HFFc6 (cell line): ENCODE data around the gene LRRC18. TPM values are rescaled to one million over a fixed set of nuclear protein-coding genes. Genes with fewer than 3 reads are reported as not detected.

Experiments used
- DNase-seq: peaks from one replicate; pipeline ENCODE4 v3.0.0-alpha.2; 2018
- H3K27ac Mint-ChIP-seq: 2 replicates; pipeline ENCODE4 v1.8.0; 2020; ENCODE audit warnings: mild to moderate bottlenecking, mixed read lengths
- H3K27me3 Mint-ChIP-seq: 2 replicates; pipeline ENCODE4 v1.8.0; 2021; ENCODE audit warnings: mild to moderate bottlenecking, moderate library complexity, mixed read lengths; ENCODE audit not compliant: insufficient read depth
- H3K36me3 Mint-ChIP-seq: 2 replicates; pipeline ENCODE4 v1.8.0; 2021; ENCODE audit warnings: low read depth, mixed read lengths
- H3K4me1 Mint-ChIP-seq: 2 replicates; pipeline ENCODE4 v1.8.0; 2020; ENCODE audit warnings: low read depth, mixed read lengths
- H3K4me3 Mint-ChIP-seq: 2 replicates; pipeline ENCODE4 v1.8.0; 2020; ENCODE audit warnings: mild to moderate bottlenecking, moderate library complexity, mixed read lengths
- H3K9me3 Mint-ChIP-seq: 2 replicates; pipeline ENCODE4 v1.8.0; 2020; ENCODE audit warnings: mild to moderate bottlenecking, mixed read lengths
- total RNA-seq, 6 experiments: library from RNA; stranded (reverse); fragmentation: NEBNext Ultra II Directional; extraction: Animal tissue kit (Norgen Biotek cat#: 25700); gene quantifications; 2 replicates in 1 of 6; 3 replicates in 5 of 6; pipeline ENCODE4 v1.2.3, GENCODE V29; 2021
- TF ChIP-seq, protein P1 (sequence below): fragments of 200-600 bp; sonication (generic); IDR thresholded peaks from 2 replicates; pipeline ENCODE4 v1.5.0; 2021; ENCODE audit warnings: antibody characterized with exemption, mild to moderate bottlenecking

The LRRC18 gene
- total RNA-seq, 6 experiments from 2014 or later = not detected

DNA sequence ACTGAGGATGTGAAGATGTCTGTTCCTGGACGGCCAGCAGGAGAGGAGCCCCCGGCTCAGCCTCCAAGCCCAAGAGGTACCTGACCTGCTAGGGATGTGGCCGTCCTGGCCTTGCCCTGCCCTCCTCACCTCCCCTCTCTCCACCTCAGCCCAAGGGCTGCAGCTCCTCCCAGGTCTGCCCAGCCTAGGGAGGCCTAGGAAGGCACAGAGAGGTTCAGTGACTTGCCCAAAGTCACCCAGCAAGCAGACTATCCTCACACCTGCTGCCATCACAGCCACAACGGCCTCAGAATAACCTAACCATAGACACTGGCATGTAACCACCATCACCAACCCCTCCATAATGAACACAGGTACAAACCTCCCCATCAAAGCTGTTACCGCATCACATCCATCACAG lies 38.7 kb upstream of the LRRC18 start:
- Mint-ChIP-seq H3K27ac (no peak overlapping the region), H3K4me1 (no peaks in the 10 kb centered on the region; the same call in 1 of the 2 replicates), H3K9me3 (no peaks in the 10 kb centered on the region), H3K27me3 (peaks cover 16% of the 10 kb centered on the region), H3K36me3 (no peaks in the 10 kb centered on the region), H3K4me3 (no peak overlapping the region)
- TF ChIP-seq, protein P1, sequence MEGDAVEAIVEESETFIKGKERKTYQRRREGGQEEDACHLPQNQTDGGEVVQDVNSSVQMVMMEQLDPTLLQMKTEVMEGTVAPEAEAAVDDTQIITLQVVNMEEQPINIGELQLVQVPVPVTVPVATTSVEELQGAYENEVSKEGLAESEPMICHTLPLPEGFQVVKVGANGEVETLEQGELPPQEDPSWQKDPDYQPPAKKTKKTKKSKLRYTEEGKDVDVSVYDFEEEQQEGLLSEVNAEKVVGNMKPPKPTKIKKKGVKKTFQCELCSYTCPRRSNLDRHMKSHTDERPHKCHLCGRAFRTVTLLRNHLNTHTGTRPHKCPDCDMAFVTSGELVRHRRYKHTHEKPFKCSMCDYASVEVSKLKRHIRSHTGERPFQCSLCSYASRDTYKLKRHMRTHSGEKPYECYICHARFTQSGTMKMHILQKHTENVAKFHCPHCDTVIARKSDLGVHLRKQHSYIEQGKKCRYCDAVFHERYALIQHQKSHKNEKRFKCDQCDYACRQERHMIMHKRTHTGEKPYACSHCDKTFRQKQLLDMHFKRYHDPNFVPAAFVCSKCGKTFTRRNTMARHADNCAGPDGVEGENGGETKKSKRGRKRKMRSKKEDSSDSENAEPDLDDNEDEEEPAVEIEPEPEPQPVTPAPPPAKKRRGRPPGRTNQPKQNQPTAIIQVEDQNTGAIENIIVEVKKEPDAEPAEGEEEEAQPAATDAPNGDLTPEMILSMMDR = no peak
- no peak for DNase-seq

DNA sequence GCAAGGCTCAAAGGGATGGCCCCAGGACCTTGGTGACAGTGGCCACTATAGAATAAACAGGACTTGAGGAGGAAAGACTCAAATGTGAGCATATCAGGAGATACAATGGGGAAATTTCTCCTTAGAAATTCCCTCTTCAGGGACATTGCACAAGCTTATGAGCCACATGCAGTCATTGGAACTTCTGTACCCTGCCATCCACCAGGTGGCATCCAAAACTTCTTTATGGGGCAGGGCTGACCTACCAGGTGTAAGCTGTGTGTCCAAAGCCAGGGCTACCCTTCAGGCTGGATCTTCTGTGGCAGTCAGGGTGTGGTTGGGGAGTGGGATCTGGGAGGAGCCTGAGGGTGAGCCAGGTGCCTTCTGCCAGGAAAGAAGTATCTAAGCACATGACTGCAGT lies 36.6 kb upstream of the LRRC18 start:
- TF ChIP-seq, protein P1 = peak; percentile 55
- DNase-seq = peak; percentile 19
- H3K36me3 Mint-ChIP-seq = no peaks in the 10 kb centered on the region
- peaks cover 15% of the 10 kb centered on the region for H3K27me3 Mint-ChIP-seq
- H3K4me1 Mint-ChIP-seq = peaks cover 5% of the 10 kb centered on the region; the same call in 1 of the 2 replicates
- peaks cover 3% of the 10 kb centered on the region; the same call in 1 of the 2 replicates for H3K9me3 Mint-ChIP-seq
- no peak overlapping the region for H3K4me3 Mint-ChIP-seq
- no peak overlapping the region for H3K27ac Mint-ChIP-seq

DNA sequence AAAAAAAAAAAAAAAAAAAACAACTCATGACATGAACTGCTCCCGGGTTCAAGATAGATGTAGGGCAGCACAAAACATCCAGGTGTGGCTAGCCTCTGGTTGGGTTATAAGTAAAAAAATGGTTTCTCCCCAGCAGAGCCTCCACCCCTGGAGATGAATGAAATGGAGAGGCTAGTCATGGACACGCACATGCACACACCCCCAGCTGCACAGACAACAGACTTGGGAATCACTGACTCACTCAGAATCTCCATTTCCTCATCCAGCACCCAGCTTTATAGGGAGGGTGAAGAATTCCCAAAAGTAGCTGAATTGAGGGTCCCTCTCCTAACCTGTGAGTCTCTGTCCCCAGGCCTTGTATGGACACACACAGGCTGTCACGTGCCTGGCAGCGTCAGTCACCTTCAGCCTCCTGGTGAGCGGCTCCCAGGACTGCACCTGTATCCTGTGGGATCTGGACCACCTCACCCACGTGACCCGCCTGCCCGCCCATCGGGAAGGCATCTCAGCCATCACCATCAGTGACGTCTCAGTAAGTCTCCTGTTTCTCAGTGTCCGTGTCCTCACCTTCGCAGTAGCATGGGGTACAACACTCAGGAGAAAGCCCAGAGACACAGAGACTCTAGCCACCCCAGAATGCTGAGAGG lies 35.0 kb upstream of the LRRC18 start:
- no peak for DNase-seq
- Mint-ChIP-seq H3K4me3 (no peak overlapping the region), H3K9me3 (peaks cover 3% of the 10 kb centered on the region; the same call in 1 of the 2 replicates), H3K36me3 (no peaks in the 10 kb centered on the region), H3K27me3 (peaks cover 9% of the 10 kb centered on the region), H3K4me1 (peaks cover 5% of the 10 kb centered on the region; the same call in 1 of the 2 replicates), H3K27ac (no peak overlapping the region)
- TF ChIP-seq, protein P1 = no peak

DNA sequence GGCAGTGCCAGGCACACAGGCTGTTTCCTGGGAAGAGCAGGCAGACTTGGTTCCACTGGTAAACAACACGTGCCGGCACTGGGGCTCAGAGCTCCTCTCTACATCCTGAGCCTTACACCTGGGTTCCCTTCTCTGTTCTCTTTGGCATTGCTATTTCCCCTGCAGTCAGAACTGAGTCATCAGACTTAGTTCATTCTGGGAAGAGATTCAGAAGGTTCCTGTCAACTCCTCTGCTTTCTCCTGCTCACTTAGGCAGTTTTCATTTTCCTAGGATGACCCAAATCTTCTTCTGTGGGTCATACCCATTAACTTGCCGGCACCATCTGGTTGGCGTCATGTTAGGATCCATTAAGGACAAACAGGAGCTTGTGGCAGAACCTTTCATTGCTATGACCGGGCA lies 33.4 kb upstream of the LRRC18 start:
- peaks cover 11% of the 10 kb centered on the region for H3K27me3 Mint-ChIP-seq
- H3K27ac Mint-ChIP-seq = no peak overlapping the region
- no peak for DNase-seq
- TF ChIP-seq, protein P1 = no peak
- no peak overlapping the region for H3K4me3 Mint-ChIP-seq
- H3K36me3 Mint-ChIP-seq = no peaks in the 10 kb centered on the region
- H3K9me3 Mint-ChIP-seq = peaks cover 3% of the 10 kb centered on the region; the same call in 1 of the 2 replicates
- H3K4me1 Mint-ChIP-seq = peaks cover 5% of the 10 kb centered on the region; the same call in 1 of the 2 replicates

DNA sequence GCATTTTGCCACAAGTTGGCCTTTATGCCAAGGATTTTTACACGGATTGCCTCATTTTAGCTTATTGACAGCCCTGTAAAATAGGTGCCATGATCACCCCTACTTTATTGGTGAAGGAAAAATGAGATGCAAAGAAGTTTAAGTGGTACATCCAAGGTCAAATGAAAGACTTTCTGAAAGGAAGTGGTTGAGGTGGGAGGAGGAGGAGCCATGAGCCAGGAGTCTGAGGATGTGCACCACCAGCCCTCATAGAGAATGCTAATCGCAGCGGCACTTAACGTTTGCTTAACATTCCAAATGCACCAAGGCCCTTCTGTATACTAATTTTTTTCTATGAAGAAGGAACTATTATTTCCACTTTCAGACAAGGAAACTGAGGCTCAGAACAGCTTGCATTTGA lies 31.0 kb upstream of the LRRC18 start:
- Mint-ChIP-seq H3K4me1 (peaks cover 5% of the 10 kb centered on the region; the same call in 1 of the 2 replicates), H3K27ac (no peak overlapping the region), H3K27me3 (peaks cover 11% of the 10 kb centered on the region), H3K4me3 (no peak overlapping the region), H3K36me3 (no peaks in the 10 kb centered on the region), H3K9me3 (peaks cover 3% of the 10 kb centered on the region; the same call in 1 of the 2 replicates)
- DNase-seq = no peak
- TF ChIP-seq, protein P1 = no peak
